Measurements from ENCODE around the gene LGR6. TPM values are rescaled to one million over a fixed set of nuclear protein-coding genes. Genes with fewer than 3 reads are reported as not detected.
"Not testable (repeated sequence)": the region's sequence is repeated elsewhere in the genome, so short reads cannot be mapped to it uniquely, and the experiment has no call there.

LGR6 gene
- total RNA-seq, 1 experiment from 2014 or later = 1.0 TPM

DNA sequence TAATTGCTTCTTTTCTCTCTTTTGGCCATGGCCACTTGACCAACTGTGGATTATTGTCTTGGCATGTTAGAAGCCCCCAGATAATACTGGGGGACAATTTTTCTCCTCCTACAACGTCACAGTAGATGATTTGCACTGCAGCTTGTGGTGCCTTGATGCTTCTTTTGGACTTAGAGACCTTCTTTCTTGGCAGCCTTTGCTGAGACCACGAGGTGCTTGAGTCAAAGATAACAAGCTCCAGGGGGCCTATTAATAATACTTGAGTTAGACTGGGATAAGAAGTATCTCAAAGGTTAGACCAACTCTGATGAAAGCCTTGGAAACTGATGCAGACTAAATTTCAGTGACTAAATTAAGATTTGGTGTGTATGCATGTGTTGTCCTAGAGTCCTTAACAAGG, 158.1 kb downstream of the LGR6 start:
- peaks cover 6% of the 10 kb centered on the region for H3K23me2 ChIP-seq (ENCODE audit: insufficient read length, low read depth, low read length, poor library complexity, severe bottlenecking)
- H2AFZ ChIP-seq (ENCODE audit: low read length) = no peak overlapping the region
- no peak overlapping the region for H2BK12ac ChIP-seq (ENCODE audit: insufficient read length, low read depth, low read length)
- Mint-ChIP-seq H3K36me3 (ENCODE audit: insufficient read depth in 1 of 3, low read depth in 3 of 3) (no peaks in the 10 kb centered on the region), H3K27ac (no peak overlapping the region), H3K4me1 (peaks cover 24 to 25% of the 10 kb centered on the region in 2 experiments), H3K4me3 (no peak overlapping the region), H3K27me3 (ENCODE audit: low read depth) (no peaks in the 10 kb centered on the region; the same call in 1 of the 2 replicates), H3K9me3 (no peaks in the 10 kb centered on the region)
- H3K27ac ChIP-seq (ENCODE audit: insufficient read length, low read depth, low read length) = no peak overlapping the region
- H2BK15ac ChIP-seq (ENCODE audit: low read depth, low read length) = no peak overlapping the region
- H4K8ac ChIP-seq (replicated peaks; ENCODE audit: insufficient read length, low read depth, low read length) = no peak overlapping the region
- no peak overlapping the region for H3T11ph ChIP-seq (ENCODE audit: low read length)
- no peak overlapping the region for H2AK5ac ChIP-seq (ENCODE audit: insufficient read length, low read length)
- no peaks in the 10 kb centered on the region for H4K20me1 ChIP-seq (ENCODE audit: control insufficient read depth, insufficient read depth, insufficient read length)
- no peaks in the 10 kb centered on the region for H3K9me3 ChIP-seq (ENCODE audit: control insufficient read depth, low read depth, low read length)
- H2BK5ac ChIP-seq (ENCODE audit: insufficient read length, low read length) = no peak overlapping the region
- H3K56ac ChIP-seq (ENCODE audit: insufficient read length, low read depth, low read length) = no peak overlapping the region
- no peak overlapping the region for H3K4me2 ChIP-seq (ENCODE audit: insufficient read depth, insufficient read length, low read length)
- DNase-seq = no peak
- no peaks in the 10 kb centered on the region for H3K27me3 ChIP-seq (ENCODE audit: insufficient read depth, low read length)
- no peak overlapping the region for H3K4ac ChIP-seq (ENCODE audit: low read depth, low read length)
- no peak overlapping the region for H4K91ac ChIP-seq (ENCODE audit: insufficient read length, low read depth, low read length)
- H3K9ac ChIP-seq (ENCODE audit: extremely low read depth, insufficient read length, low read length) = no peak overlapping the region
- H3K14ac ChIP-seq (ENCODE audit: insufficient read depth, low read length) = no peak overlapping the region
- no peak overlapping the region for H2BK20ac ChIP-seq (ENCODE audit: low read depth, low read length, poor library complexity, severe bottlenecking)
- TF ChIP-seq, protein P1, sequence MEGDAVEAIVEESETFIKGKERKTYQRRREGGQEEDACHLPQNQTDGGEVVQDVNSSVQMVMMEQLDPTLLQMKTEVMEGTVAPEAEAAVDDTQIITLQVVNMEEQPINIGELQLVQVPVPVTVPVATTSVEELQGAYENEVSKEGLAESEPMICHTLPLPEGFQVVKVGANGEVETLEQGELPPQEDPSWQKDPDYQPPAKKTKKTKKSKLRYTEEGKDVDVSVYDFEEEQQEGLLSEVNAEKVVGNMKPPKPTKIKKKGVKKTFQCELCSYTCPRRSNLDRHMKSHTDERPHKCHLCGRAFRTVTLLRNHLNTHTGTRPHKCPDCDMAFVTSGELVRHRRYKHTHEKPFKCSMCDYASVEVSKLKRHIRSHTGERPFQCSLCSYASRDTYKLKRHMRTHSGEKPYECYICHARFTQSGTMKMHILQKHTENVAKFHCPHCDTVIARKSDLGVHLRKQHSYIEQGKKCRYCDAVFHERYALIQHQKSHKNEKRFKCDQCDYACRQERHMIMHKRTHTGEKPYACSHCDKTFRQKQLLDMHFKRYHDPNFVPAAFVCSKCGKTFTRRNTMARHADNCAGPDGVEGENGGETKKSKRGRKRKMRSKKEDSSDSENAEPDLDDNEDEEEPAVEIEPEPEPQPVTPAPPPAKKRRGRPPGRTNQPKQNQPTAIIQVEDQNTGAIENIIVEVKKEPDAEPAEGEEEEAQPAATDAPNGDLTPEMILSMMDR (conservative IDR thresholded peaks at IDR 0.05) = no peak
- no peak overlapping the region for H3K18ac ChIP-seq (ENCODE audit: insufficient read length, low read depth, low read length)
- H3K79me1 ChIP-seq (ENCODE audit: insufficient read depth, low read depth, low read length, poor library complexity, severe bottlenecking) = no peaks in the 10 kb centered on the region
- WGBS (ENCODE audit: extremely low coverage, insufficient read length, low lambda C conversion rate) = no CpG with 5 or more reads among the region's 2 CpGs
- no peaks in the 10 kb centered on the region for H3K4me1 ChIP-seq (ENCODE audit: insufficient read depth, low read length)
- no peak overlapping the region for H4K5ac ChIP-seq (ENCODE audit: insufficient read length, low read depth, low read length)
- H3K23ac ChIP-seq (ENCODE audit: insufficient read length, low read depth, low read length) = no peak overlapping the region
- peaks cover 3% of the 10 kb centered on the region; the same call in 1 of the 2 replicates for H3K79me2 ChIP-seq (ENCODE audit: insufficient read depth, low read length)
- no peak overlapping the region for H2BK120ac ChIP-seq (ENCODE audit: low read depth, low read length, poor library complexity, severe bottlenecking)

DNA sequence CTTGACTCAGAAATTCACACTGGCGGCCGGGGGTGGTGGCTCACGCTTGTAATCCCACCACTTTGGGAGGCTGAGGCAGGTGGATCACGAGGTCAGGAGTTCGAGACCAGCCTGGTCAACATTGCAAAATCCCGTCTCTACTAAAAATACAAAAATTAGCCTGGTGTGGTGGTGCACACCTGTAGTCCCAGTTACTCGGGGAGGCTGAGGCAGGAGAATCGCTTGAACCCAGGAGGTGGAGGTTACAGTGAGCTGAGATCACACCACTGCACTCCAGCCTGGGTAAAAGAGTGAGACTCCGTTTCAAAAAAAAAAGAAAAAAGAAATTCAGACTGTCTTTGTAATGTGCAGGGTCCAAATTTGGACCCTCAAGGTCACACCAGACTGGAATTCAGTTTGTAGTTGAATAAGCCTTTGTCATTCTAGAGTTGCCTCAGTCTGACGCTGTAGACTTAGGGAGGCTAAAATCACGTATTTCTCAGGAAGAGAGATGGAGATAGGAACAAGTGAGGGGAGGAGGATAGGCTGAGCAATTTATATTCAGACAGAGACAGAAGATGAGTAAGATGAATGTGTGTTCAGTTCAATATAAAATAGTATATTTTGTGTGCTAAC, 159.1 kb downstream of the LGR6 start:
- H2BK20ac ChIP-seq (ENCODE audit: low read depth, low read length, poor library complexity, severe bottlenecking); H3K79me1 ChIP-seq (ENCODE audit: insufficient read depth, low read depth, low read length, poor library complexity, severe bottlenecking); H3K23ac ChIP-seq (ENCODE audit: insufficient read length, low read depth, low read length); H3K27ac ChIP-seq (ENCODE audit: insufficient read length, low read depth, low read length); H2AK5ac ChIP-seq (ENCODE audit: insufficient read length, low read length); H4K20me1 ChIP-seq (ENCODE audit: control insufficient read depth, insufficient read depth, insufficient read length); H3K56ac ChIP-seq (ENCODE audit: insufficient read length, low read depth, low read length); H2BK5ac ChIP-seq (ENCODE audit: insufficient read length, low read length); H3K9ac ChIP-seq (ENCODE audit: extremely low read depth, insufficient read length, low read length); H3K18ac ChIP-seq (ENCODE audit: insufficient read length, low read depth, low read length); H3K79me2 ChIP-seq (ENCODE audit: insufficient read depth, low read length); DNase-seq; H3K27me3 ChIP-seq (ENCODE audit: insufficient read depth, low read length); H3K36me3 Mint-ChIP-seq (ENCODE audit: insufficient read depth in 1 of 3, low read depth in 3 of 3); H3K14ac ChIP-seq (ENCODE audit: insufficient read depth, low read length); H3K9me3 Mint-ChIP-seq; H3K27me3 Mint-ChIP-seq (ENCODE audit: low read depth); H4K8ac ChIP-seq (replicated peaks; ENCODE audit: insufficient read length, low read depth, low read length); H2BK120ac ChIP-seq (ENCODE audit: low read depth, low read length, poor library complexity, severe bottlenecking); H3K9me3 ChIP-seq (ENCODE audit: control insufficient read depth, low read depth, low read length); H3K23me2 ChIP-seq (ENCODE audit: insufficient read length, low read depth, low read length, poor library complexity, severe bottlenecking); H2AFZ ChIP-seq (ENCODE audit: low read length); H2BK15ac ChIP-seq (ENCODE audit: low read depth, low read length); H3K4me3 Mint-ChIP-seq; H3T11ph ChIP-seq (ENCODE audit: low read length); H3K4me1 ChIP-seq (ENCODE audit: insufficient read depth, low read length); H4K5ac ChIP-seq (ENCODE audit: insufficient read length, low read depth, low read length); H3K4me2 ChIP-seq (ENCODE audit: insufficient read depth, insufficient read length, low read length); H2BK12ac ChIP-seq (ENCODE audit: insufficient read length, low read depth, low read length); H4K91ac ChIP-seq (ENCODE audit: insufficient read length, low read depth, low read length); H3K4ac ChIP-seq (ENCODE audit: low read depth, low read length): not testable (repeated sequence)
- 0 out of 7 replicates have a peak overlapping the region, but pooled peaks of 1 of the 3 experiments have one; percentile 14 for H3K27ac Mint-ChIP-seq
- no CpG with 5 or more reads among the region's 11 CpGs for WGBS (ENCODE audit: extremely low coverage, insufficient read length, low lambda C conversion rate)
- H3K4me1 Mint-ChIP-seq = peaks cover 23 to 25% of the 10 kb centered on the region in 2 experiments

Measured in H9 (cell line).